Uterus (tissue), 4 donors: ENCODE results near the gene TMEM40. TPM values are rescaled to one million over a fixed set of nuclear protein-coding genes. Genes with fewer than 3 reads are reported as not detected.

ENCODE experiments used
- DNase-seq, 2 donors: peaks; one replicate each; pipeline ENCODE4 v3.0.0-alpha.2; 2019 to 2020
- H3K27ac ChIP-seq, 2 donors: fragments of 200-600 bp; sonication (generic); 1 replicate in 1 of 2; 2 replicates in 1 of 2; pipeline ENCODE4 v1.5.1; 2016 to 2018
- H3K27me3 ChIP-seq, 2 donors: fragments of 200-600 bp; sonication (generic); one replicate each; pipeline ENCODE4 v1.5.1; 2018 to 2019; ENCODE audit warnings: control low read depth in 1 of 2
- H3K36me3 ChIP-seq, 2 donors: fragments of 200-600 bp; sonication (generic); one replicate each; pipeline ENCODE4 v1.5.1; 2019; ENCODE audit warnings: control low read depth in 1 of 2
- H3K4me1 ChIP-seq, 2 donors: fragments of 200-600 bp; sonication (generic); one replicate each; pipeline ENCODE4 v1.5.1; 2018 to 2019; ENCODE audit warnings: control low read depth in 1 of 2
- H3K4me3 ChIP-seq, 2 donors: fragments of 200-600 bp; sonication (generic); 1 replicate in 1 of 2; 2 replicates in 1 of 2; pipeline ENCODE4 v1.5.1; 2018 to 2019; ENCODE audit warnings: mild to moderate bottlenecking in 1 of 2
- H3K9me3 ChIP-seq, 2 donors: fragments of 200-600 bp; sonication (generic); one replicate each; pipeline ENCODE4 v1.5.1; 2019; ENCODE audit warnings: control low read depth in 1 of 2
- POLR2A ChIP-seq, 2 donors: fragments of 450-650 bp; IDR thresholded peaks; one replicate each; pipeline ENCODE4 v1.6.1; 2016; ENCODE audit warnings: antibody characterized with exemption in 2 of 2, mild to moderate bottlenecking in 1 of 2, moderate library complexity in 1 of 2
- intact Hi-C: fragments of 100-400 bp; cut with DNase I; formaldehyde crosslinking; loops from one replicate; pipeline ENCODE4 v1.15.1; 2023; ENCODE audit warnings: low total_unique reads
- total RNA-seq, 4 donors: library from RNA; depleted of rRNA in 3 of 4; stranded (reverse); fragments of >200 nt in 3 of 4; gene quantifications; one replicate each; pipeline versions ENCODE4 v1.1.0 to v1.2.4, GENCODE V29; 2014 to 2023
- TF ChIP-seq, protein P1 (sequence below), 4 experiments: fragments of 200-600 bp in 2 of 4; fragments of 450-650 bp in 2 of 4; sonication (generic) in 2 of 4; IDR thresholded peaks; one replicate each; pipeline ENCODE4 v1.5.1; 2016 to 2019; ENCODE audit warnings: antibody characterized with exemption in 4 of 4, mild to moderate bottlenecking in 2 of 4, moderate library complexity in 1 of 4
- donor health status: DM: yes; HTN: yes; CAD: no.

The TMEM40 gene
- total RNA-seq, 4 donors from 2014 or later = not detected

DNA sequence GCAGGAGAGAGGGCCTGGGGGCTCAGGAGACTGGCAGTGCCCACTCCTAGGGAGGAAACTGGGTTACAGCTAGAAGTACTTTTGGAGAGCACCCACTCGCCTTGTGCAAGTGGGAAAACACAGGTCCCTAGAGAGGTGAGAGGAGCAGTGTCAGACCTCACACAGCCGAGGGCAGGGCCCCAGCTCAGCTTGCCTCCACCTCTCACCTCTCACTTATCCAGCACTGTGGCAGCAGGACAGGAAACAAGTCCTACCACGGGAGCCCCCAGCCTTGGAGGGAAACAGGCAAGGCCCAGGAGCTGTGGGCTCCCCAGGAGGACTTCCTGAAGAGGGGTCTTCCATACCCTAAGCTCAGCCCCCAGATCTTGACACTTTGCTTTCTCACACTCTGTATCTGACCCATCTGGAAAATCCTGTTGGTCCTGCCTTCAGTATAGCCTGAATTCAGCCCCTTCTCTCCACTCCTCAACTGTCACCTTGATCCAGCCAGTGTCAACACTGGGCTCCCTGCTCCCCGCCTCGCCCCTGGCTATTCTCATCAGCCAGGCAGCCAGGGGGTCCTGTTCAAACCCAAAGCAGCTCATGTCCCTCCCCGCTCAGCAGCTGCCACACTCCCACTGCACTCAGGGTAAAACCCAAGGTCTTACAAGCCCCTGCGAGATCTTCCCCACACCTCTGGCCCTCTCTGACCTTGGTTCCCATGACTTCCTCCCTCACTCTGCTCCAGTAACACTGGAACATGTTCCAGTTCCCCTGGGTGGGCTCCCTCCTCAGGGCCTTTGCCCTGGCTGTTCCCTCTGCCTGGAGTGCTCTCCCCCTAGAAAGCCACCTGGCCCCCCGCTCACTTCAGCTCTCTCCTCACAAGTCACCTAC is 870 bp upstream of the TMEM40 start:
- Histone ChIP-seq H3K36me3 (no peaks in the 10 kb centered on the region), H3K9me3 (no peaks in the 10 kb centered on the region), H3K4me1 (peaks cover 0 to 4% of the 10 kb centered on the region in 2 donors), H3K4me3 (no peak overlapping the region), H3K27ac (no peak overlapping the region), H3K27me3 (no peaks in the 10 kb centered on the region)
- no peak for TF ChIP-seq POLR2A (IDR thresholded peaks at IDR 0.05)
- TF ChIP-seq, protein P1, sequence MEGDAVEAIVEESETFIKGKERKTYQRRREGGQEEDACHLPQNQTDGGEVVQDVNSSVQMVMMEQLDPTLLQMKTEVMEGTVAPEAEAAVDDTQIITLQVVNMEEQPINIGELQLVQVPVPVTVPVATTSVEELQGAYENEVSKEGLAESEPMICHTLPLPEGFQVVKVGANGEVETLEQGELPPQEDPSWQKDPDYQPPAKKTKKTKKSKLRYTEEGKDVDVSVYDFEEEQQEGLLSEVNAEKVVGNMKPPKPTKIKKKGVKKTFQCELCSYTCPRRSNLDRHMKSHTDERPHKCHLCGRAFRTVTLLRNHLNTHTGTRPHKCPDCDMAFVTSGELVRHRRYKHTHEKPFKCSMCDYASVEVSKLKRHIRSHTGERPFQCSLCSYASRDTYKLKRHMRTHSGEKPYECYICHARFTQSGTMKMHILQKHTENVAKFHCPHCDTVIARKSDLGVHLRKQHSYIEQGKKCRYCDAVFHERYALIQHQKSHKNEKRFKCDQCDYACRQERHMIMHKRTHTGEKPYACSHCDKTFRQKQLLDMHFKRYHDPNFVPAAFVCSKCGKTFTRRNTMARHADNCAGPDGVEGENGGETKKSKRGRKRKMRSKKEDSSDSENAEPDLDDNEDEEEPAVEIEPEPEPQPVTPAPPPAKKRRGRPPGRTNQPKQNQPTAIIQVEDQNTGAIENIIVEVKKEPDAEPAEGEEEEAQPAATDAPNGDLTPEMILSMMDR (IDR thresholded peaks at IDR 0.05) = no peak
- intact Hi-C loops = no loop called here
- no peak for DNase-seq

DNA sequence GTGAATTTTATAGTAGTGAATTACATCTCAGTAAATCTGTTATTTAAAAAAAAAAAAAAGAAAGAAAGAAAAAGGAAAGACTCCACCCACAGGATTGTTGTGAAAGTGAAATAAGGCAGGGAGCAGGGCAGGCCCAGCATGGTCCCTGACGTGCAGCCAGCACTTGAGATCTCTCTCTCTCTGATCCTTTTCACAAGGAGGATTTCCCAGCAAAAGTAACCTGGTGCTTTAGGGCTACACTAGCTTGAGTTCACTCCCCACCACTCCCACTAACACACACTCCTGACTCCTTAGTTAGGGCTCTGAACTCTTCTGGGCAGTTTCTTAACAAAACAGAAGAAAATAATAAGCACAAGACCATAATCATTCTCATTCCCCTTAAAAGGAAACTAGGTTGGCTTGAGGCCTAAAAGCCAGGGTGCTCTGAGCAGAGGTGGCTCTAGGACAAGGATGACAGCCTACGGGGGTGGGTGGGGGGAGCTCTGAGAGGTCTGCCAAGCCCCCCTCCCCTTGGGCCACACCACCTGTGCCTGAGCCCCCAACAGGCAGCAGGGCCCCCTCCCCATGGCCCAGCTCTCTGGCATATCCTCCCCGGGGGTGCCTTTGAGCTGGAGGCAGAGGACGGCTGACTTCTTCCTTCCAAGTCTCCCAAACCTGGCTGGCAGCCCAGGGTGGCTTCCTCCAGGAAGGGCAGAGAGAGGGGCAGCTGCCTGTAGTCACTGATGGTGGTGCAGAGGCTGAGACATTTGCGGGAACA is 856 bp downstream of the TMEM40 start:
- Histone ChIP-seq H3K36me3 (no peaks in the 10 kb centered on the region), H3K9me3 (no peaks in the 10 kb centered on the region), H3K4me3 (no peak overlapping the region), H3K4me1 (peaks cover 0 to 4% of the 10 kb centered on the region in 2 donors), H3K27ac (peak overlapping the region; percentile 68 to 73), H3K27me3 (no peaks in the 10 kb centered on the region)
- no peak for TF ChIP-seq POLR2A (IDR thresholded peaks at IDR 0.05)
- TF ChIP-seq, protein P1 (IDR thresholded peaks at IDR 0.05) = no peak
- DNase-seq = peak; percentile 35 to 47
- intact Hi-C loops = no loop called here

DNA sequence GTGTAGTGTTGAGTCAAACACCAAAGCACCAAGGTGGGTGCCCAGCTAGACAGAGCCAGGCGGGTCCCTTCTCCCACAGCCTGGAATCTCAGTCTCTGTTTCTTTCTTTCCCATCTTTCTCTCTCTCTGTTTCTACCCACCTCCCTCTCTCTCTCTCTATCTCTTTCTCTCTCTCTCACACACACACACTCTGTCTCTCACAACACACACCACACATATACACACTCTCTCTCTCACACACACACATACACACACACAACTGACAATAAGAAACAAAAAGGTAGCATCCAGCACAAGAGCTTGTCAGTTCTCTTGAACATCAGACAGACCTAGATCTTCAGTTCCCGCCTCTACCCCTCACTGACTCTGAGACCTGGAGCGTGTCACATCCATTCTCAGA is 2.4 kb downstream of the TMEM40 start:
- Histone ChIP-seq H3K36me3 (no peaks in the 10 kb centered on the region), H3K4me1 (peaks cover 0 to 4% of the 10 kb centered on the region in 2 donors), H3K27me3 (no peaks in the 10 kb centered on the region), H3K4me3 (no peak overlapping the region), H3K27ac (no peak overlapping the region), H3K9me3 (no peaks in the 10 kb centered on the region)
- intact Hi-C loops = no loop called here
- DNase-seq = no peak
- no peak for TF ChIP-seq POLR2A (IDR thresholded peaks at IDR 0.05)
- TF ChIP-seq, protein P1 (IDR thresholded peaks at IDR 0.05) = no peak

DNA sequence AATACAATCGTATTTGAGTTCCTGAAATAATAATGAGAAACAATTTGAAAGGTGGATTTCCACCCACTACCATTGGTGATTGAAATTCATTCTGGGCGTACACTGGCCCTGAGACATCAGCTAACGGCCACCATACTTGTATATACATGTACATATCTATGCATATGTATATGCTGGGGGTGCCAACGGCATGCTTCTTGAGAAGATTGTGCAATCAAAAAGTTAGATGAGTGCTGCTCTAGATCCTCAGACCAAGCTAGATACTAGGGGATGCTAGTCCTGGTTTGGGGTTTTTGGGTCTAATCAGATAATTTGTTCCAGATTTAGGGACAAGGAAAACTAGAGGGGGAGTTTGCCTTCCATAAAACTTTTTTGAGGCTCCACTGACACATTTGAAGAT is 2.9 kb downstream of the TMEM40 start:
- H3K9me3 ChIP-seq = no peaks in the 10 kb centered on the region
- H3K36me3 ChIP-seq = no peaks in the 10 kb centered on the region
- TF ChIP-seq POLR2A (IDR thresholded peaks at IDR 0.05) = no peak
- TF ChIP-seq, protein P1 (IDR thresholded peaks at IDR 0.05) = no peak
- no peak overlapping the region for H3K27ac ChIP-seq
- H3K4me3 ChIP-seq = no peak overlapping the region
- intact Hi-C loops = no loop called here
- DNase-seq = no peak
- H3K27me3 ChIP-seq = no peaks in the 10 kb centered on the region
- H3K4me1 ChIP-seq = peaks cover 0 to 4% of the 10 kb centered on the region in 2 donors

DNA sequence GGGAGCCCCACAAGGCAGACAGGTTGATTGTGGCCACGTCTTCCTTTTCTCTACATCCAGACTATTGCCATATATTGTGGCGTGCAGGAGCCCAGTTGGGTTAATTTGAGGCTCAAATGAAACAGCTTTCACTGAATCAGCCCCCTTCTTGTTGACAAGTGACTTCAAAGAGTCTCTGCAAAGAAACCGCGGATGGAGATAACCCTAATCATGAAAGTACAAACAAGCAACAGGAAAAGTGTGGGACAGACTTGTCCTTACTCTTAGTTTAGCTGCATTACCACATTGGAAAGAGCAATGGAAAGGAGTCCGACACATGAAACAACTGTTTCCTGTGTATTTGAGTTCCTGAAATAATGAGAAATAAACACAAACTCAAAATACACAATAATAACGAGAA is 3.3 kb downstream of the TMEM40 start:
- no peak overlapping the region for H3K4me3 ChIP-seq
- H3K36me3 ChIP-seq = no peaks in the 10 kb centered on the region
- no peak for DNase-seq
- no peaks in the 10 kb centered on the region for H3K27me3 ChIP-seq
- TF ChIP-seq, protein P1 (IDR thresholded peaks at IDR 0.05) = no peak
- no peak for TF ChIP-seq POLR2A (IDR thresholded peaks at IDR 0.05)
- H3K4me1 ChIP-seq = peaks cover 0 to 4% of the 10 kb centered on the region in 2 donors
- H3K9me3 ChIP-seq = no peaks in the 10 kb centered on the region
- intact Hi-C loops = no loop called here
- H3K27ac ChIP-seq = no peak overlapping the region
